Vagina (tissue), 2 donors: ENCODE results near the gene PSMC3IP. TPM values are rescaled to one million over a fixed set of nuclear protein-coding genes. Genes with fewer than 3 reads are reported as not detected.

Experiments
- DNase-seq, 2 donors: peaks; one replicate each; pipeline ENCODE4 v3.0.0-alpha.2; 2017; ENCODE audit errors: extremely low spot score in 2 of 2
- H3K27ac ChIP-seq: fragments of 200-600 bp; sonication (generic); one replicate; pipeline ENCODE4 v1.5.1; 2019
- H3K27me3 ChIP-seq: fragments of 200-600 bp; sonication (generic); one replicate; pipeline ENCODE4 v1.5.1; 2019
- H3K36me3 ChIP-seq, 2 donors: fragments of 200-600 bp; sonication (generic); one replicate each; pipeline ENCODE4 v1.5.1; 2017 to 2019
- H3K4me1 ChIP-seq: fragments of 200-600 bp; sonication (generic); one replicate; pipeline ENCODE4 v1.5.1; 2019
- H3K4me3 ChIP-seq, 2 donors: fragments of 200-600 bp; sonication (generic); 1 replicate in 1 of 2; 2 replicates in 1 of 2; pipeline ENCODE4 v1.5.1; 2016 to 2019
- H3K9me3 ChIP-seq: fragments of 200-600 bp; sonication (generic); one replicate; pipeline ENCODE4 v1.5.1; 2019
- CTCF ChIP-seq, 3 experiments: fragments of 450-650 bp in 2 of 3; fragments of 200-600 bp in 1 of 3; sonication (generic) in 1 of 3; IDR thresholded peaks; one replicate each; pipeline ENCODE4 v1.5.1; 2017 to 2019; ENCODE audit warnings: antibody characterized with exemption in 3 of 3, mild to moderate bottlenecking in 2 of 3, moderate library complexity in 2 of 3
- POLR2A ChIP-seq, 2 donors: fragments of 450-650 bp; IDR thresholded peaks; one replicate each; pipeline ENCODE4 v1.6.1; 2017; ENCODE audit warnings: antibody characterized with exemption in 2 of 2, mild to moderate bottlenecking in 2 of 2, moderate library complexity in 2 of 2
- POLR2AphosphoS5 ChIP-seq, 2 donors: sonication (generic); formaldehyde crosslinking; IDR thresholded peaks; one replicate each; pipeline ENCODE4 v1.9.0; 2017; ENCODE audit warnings: antibody characterized with exemption in 2 of 2, mild to moderate bottlenecking in 2 of 2, low read depth in 1 of 2; ENCODE audit not compliant: insufficient read depth in 1 of 2
- intact Hi-C: fragments of 100-400 bp; cut with DNase I; formaldehyde crosslinking; loops from one replicate; pipeline ENCODE4 v1.15.1; 2023
- total RNA-seq: library from RNA; depleted of rRNA; stranded (reverse); fragments of >200 nt; gene quantifications from one replicate; pipeline ENCODE4 v1.2.3, GENCODE V29; 2016

PSMC3IP gene
- total RNA-seq, 1 donor from 2014 or later: 0.98 TPM

DNA sequence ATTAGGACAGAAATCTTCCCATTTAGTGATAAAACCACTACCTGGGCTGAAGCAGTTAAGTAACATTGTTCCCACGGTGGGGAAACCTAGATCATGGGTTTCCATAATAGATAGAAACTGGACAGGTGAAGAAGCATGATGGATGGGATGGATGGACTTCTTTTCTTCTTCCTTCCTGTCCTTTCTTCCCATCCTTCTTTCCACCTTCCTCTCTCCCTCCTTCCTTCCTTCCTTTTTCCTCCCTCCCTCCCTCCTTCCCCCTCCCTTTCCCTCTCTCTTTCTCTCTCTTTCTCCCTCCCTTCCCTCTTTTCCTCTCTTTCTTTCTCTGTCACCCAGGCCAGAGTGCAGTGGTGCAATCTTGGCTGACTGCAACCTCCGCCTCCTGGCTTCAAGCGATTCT lies 3.1 kb downstream of the PSMC3IP start:
- H3K36me3 ChIP-seq: peaks cover 0 to 42% of the 10 kb centered on the region in 2 donors
- no peak for DNase-seq
- H3K27ac ChIP-seq: no peak overlapping the region
- no peaks in the 10 kb centered on the region for H3K27me3 ChIP-seq
- peaks cover 21% of the 10 kb centered on the region for H3K4me1 ChIP-seq
- H3K9me3 ChIP-seq: no peaks in the 10 kb centered on the region
- intact Hi-C loops: loop anchor here (1.0 to 10.0 kb wide), 3 partner anchors 106 to 250 kb away; partner anchors contain the start of genes BECN1 and RAMP2
- TF ChIP-seq CTCF (IDR thresholded peaks at IDR 0.05) (no peak), POLR2AphosphoS5 (IDR thresholded peaks at IDR 0.05; ENCODE audit: insufficient read depth in 1 of 2, low read depth in 1 of 2) (no peak), POLR2A (IDR thresholded peaks at IDR 0.05) (no peak)
- H3K4me3 ChIP-seq: no peak overlapping the region

DNA sequence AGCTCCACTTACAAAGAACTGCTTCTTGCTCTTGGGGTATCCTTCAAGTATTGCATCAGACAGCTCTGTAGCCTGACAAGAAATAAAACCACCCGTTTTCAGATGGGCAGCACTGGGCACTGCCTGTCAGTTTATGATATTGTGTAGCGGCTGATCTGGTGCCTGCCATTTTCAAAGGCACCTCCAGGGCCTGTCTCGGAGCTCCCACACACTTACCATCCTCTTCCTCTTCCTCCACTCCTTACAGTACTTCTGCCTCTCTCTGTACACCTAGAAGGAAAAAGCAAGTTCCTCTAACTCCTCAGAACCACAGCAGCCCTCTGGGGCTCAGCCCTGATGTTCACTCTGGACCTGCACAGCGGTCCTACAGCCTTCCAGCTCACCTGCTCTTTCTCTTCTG lies 4.4 kb downstream of the PSMC3IP start:
- H3K9me3 ChIP-seq: no peaks in the 10 kb centered on the region
- H3K27ac ChIP-seq: no peak overlapping the region
- peaks cover 0 to 55% of the 10 kb centered on the region in 2 donors for H3K36me3 ChIP-seq
- no peak for TF ChIP-seq POLR2A (IDR thresholded peaks at IDR 0.05)
- TF ChIP-seq CTCF (IDR thresholded peaks at IDR 0.05): no peak
- TF ChIP-seq POLR2AphosphoS5 (IDR thresholded peaks at IDR 0.05; ENCODE audit: insufficient read depth in 1 of 2, low read depth in 1 of 2): no peak
- H3K27me3 ChIP-seq: no peaks in the 10 kb centered on the region
- DNase-seq: no peak
- H3K4me1 ChIP-seq: peaks cover 16% of the 10 kb centered on the region
- intact Hi-C loops: loop anchor here (10.0 kb wide), 2 partner anchors 192 to 252 kb away; partner anchors contain the start of genes BECN1 and RAMP2
- no peak overlapping the region for H3K4me3 ChIP-seq

DNA sequence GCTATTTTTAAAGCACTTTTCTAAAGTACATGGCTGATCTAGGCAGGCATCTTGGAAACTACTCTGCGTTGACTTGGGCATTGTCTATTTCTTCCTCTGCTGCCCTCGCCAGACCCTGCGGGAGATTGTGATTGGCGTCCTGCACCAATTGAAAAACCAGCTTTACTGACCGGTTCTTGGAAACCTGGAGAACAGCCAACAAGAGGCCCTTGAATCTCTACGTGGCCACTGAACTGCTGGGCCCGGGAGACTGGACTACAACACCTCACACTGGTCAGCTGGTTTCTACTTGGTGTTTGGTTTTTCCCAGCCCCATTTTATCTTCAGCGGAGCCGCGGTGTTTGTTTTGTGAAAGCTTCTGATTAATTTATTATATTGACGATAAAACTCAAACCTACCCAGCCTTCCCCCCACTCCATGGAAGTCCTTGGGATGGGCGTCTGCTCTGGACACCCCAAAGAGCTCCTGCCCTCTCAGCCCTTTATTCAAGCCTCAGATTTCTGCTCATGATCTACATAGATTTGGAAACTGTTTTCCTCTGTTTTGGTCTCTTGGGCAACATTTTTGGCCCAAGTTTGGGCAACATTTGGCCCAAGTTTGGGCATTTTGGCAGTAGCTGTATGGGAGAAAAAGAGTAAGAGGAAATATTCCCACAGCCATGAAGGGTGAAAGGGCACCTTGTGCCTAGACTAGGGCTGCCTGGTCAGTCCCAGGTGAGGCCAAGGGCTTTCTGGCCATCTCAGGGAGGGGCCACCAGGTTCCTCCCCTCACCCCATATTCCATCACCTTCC lies 5.9 kb downstream of the PSMC3IP start:
- H3K9me3 ChIP-seq: no peaks in the 10 kb centered on the region
- no peak for DNase-seq
- H3K36me3 ChIP-seq: peaks cover 0 to 55% of the 10 kb centered on the region in 2 donors
- peaks cover 17% of the 10 kb centered on the region for H3K4me1 ChIP-seq
- no peak for TF ChIP-seq POLR2A (IDR thresholded peaks at IDR 0.05)
- TF ChIP-seq POLR2AphosphoS5 (IDR thresholded peaks at IDR 0.05; ENCODE audit: insufficient read depth in 1 of 2, low read depth in 1 of 2): no peak
- no peak for TF ChIP-seq CTCF (IDR thresholded peaks at IDR 0.05)
- no peak overlapping the region for H3K27ac ChIP-seq
- intact Hi-C loops: loop anchor here (10.0 kb wide), 2 partner anchors 193 to 253 kb away; partner anchors contain the start of genes BECN1 and RAMP2
- H3K4me3 ChIP-seq: no peak overlapping the region
- H3K27me3 ChIP-seq: no peaks in the 10 kb centered on the region

GRCh38 chr17:42568341-42569111 lies 9.0 kb downstream of the PSMC3IP start:
- DNase-seq: no peak
- H3K27ac ChIP-seq: no peak overlapping the region

More at GRCh38 chr17:42568341-42569111, 9.0 kb downstream of the PSMC3IP start:
- H3K4me3 ChIP-seq: peak overlapping the region in 1 of 2 donors; percentile 95
- intact Hi-C loops: no loop called here
- H3K36me3 ChIP-seq: peaks cover 0 to 70% of the 10 kb centered on the region in 2 donors
- no peaks in the 10 kb centered on the region for H3K9me3 ChIP-seq
- H3K4me1 ChIP-seq: peaks cover 38% of the 10 kb centered on the region
- TF ChIP-seq POLR2AphosphoS5 (IDR thresholded peaks at IDR 0.05; ENCODE audit: insufficient read depth in 1 of 2, low read depth in 1 of 2) (no peak), CTCF (IDR thresholded peaks at IDR 0.05) (no peak), POLR2A (IDR thresholded peaks at IDR 0.05) (no peak)
- no peaks in the 10 kb centered on the region for H3K27me3 ChIP-seq
